ENCODE data around the gene CCL4L2.
"Not testable (repeated sequence)": the region's sequence is repeated elsewhere in the genome, so short reads cannot be mapped to it uniquely, and the experiment has no call there.

- TF ChIP-seq TAF1 (IDR thresholded peaks at IDR 0.05; ENCODE audit: borderline replicate concordance, low read depth, low read length); POLR2A (IDR thresholded peaks at IDR 0.05; ENCODE audit: low read depth, low read length); POLR2AphosphoS5 (IDR thresholded peaks at IDR 0.05; ENCODE audit: low read depth, low read length): not testable (repeated sequence)
These were observed 29.3 kb upstream of the CCL4L2 start for GRCh38 chr17:36181446-36182175.
